NCI-H187 (cell line): ENCODE measurements around the gene PEF1.

Experiments used
- DNase-seq, 2 experiments: peaks; one replicate each; lab custom pipeline; 2025; lab: John Stamatoyannopoulos, UW

Gene PEF1

GRCh38 chr1:31653717-31654473 lies 9.2 kb upstream of the PEF1 start:
- DNase-seq, result no peak

DNA sequence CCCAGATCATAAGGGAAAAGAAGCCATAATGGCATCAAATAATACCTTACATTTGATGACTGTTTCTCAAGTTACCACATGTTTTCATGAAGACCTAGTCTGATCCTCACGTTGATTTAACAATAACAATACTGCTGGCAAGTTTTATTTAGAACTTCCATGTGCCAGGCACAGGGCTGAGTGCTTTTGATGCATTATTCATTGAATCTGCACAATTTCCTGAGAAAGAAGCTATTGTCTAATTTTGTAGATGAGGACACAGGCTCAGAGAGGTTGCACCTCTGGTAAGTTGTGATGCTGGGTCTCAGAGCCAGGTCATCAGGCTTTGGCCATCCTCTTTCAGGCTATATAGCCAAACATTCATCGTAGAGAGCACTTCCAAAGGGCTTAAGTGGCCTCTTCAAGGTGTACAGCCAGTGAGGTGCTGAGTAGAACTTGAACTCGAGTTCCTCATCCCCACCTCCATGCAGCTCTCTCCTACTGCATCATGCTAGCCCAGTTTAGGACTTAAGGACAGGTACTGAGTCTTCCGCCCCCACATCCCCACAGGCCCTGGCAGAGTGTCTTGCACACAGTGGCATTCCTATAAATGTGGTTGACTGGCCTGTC lies 8.3 kb upstream of the PEF1 start:
- no peak for DNase-seq

GRCh38 chr1:31651766-31652165 lies 7.1 kb upstream of the PEF1 start:
- DNase-seq, result no peak

GRCh38 chr1:31651089-31651420 lies 6.4 kb upstream of the PEF1 start:
- no peak for DNase-seq

DNA sequence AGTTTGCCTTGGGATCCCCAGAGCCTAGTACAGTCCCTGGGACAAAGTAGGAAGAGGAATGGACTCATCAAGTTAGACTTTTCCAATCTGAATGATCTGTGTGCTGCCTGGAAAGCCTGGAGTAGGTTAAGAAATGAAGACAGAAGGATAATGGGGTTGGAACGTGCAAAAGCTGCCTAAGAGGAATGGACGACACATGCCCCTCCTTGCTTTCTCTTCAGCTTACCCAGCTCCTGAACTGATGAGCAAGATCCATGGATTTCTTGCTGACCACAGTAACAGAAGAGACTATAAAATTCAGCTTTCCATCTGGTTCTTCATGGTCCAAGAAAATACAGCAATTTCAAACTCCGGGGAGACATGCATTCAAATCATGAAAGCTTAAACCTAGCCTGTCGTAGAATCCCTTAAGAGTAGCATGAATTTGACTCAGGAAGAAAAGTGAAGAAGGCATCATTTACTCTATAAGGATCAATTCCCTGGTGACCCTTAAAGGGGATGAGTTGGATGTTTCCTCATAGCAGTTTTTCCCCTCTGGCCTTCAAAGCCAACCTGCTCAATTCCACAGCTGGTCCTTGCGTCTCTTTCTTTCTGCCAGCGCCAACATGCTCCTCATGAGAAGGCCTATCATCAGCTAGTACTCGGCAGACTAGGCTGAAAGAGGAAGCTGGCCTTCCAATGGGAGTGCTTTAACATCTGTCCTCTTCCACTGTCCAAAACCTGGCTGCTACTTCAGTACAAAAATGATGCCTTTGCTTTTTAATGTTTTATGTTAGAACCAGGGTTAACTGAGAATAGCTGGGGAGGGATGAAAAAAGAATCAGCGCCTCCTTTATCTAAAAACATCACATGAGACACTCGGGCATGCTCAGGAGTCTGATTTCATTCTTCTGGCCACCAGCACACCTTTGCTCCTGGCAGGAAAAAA lies 5.7 kb upstream of the PEF1 start:
- no peak for DNase-seq

DNA sequence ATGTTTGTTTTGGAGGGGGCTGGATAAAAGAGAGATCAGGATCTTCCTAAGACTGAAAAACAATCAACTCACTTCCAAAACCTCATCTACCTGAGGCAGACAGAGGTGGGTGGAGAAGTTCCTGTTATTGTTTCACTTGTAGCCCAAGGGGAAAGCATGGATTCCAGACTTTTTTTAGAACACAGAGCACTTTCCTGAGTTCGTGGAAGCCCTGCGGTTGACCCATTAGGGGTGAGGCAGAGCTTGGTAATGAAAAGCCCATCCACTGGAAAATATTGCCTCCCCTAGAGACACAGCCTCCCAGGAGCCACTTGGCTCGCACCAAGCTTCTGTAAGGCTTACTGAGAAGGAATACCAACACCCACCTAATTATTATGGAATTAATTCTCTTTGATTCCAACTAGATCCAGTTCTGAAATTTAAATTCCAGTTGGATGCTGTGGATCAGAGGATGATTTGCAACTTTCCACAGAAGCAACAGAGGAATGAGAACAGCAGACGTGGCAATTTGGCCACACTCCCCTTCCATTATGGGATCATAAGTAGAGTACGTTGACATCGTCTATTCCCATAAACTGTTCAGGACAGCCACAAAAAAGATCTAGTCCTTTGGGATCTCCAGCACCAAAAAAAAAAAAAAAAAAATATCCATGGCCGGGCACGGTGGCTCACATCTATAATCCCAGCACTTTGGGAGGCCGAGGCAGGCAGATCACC lies 4.1 kb upstream of the PEF1 start:
- no peak for DNase-seq

- DNase-seq, result no peak
Observed at GRCh38 chr1:31648190-31648589, 3.5 kb upstream of the PEF1 start.

DNA sequence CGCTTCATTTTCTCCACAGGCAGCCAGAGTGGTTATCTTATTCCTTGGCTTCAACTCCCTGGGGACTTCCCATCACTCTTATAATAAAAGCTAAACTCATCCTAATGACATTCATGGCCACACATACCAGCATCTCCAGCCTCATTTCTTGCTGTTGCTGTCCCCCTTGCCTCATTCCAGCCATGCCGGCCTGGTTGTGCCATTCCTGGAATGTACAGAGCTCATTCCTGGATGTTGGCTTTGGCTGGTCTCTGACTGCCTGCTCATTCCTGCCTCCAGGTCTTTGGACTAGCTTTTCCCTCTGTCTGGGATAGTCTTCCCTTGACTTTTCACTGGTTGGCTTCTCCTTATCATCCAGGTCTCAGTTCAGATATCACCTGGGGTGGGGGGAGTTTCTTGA lies 2.4 kb upstream of the PEF1 start:
- DNase-seq, result no peak

DNA sequence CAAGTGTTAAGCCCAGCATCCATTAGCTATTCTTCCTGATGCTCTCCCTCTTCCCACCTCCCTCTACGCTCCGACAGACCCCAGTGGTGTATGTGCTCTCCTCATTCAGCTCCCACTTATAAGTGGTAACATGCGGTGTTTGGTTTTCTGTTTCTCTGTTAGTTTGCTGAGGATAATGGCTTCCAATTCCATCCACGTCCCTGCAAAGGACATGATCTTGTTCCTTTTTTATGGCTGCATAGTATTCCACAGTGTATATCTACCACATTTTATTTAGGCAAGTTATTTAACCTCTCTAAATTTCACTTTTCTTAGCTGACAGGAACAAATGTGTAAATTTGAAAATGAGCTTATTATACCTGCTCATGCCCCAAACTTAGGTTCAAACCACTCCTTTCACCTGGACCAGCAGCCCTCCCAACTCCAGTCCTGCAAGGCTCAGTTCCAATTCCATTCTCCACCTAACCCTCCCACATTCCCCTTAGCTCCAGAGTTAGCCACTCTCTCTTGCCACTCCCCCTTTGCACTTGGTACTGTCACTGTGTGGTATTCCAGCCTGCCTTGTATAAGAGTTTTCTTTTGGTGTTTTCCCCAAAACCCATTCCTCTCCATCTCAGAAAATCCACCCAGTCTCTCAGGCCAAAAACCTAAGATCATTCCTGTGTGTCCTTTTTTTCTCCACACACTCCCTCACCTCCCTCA lies 1.7 kb upstream of the PEF1 start:
- DNase-seq, result no peak

DNA sequence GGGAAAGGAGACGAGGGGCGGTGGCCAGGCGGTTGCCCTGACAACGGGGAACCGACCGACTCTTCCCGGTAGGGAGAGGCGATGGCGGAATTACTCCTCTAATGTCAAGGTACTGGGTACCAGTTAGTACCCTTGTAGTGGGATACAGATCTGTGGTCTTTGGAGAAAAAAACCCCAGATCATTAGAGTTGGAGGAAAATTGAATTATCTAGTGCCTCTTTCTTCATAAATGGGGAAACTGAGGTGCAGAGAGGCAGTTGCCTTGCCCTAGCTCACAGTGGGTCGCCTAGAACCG lies 545 bp upstream of the PEF1 start:
- DNase-seq, result no peak

- DNase-seq, result no peak
Observed at GRCh38 chr1:31643976-31644559, 608 bp downstream of the PEF1 start.

DNA sequence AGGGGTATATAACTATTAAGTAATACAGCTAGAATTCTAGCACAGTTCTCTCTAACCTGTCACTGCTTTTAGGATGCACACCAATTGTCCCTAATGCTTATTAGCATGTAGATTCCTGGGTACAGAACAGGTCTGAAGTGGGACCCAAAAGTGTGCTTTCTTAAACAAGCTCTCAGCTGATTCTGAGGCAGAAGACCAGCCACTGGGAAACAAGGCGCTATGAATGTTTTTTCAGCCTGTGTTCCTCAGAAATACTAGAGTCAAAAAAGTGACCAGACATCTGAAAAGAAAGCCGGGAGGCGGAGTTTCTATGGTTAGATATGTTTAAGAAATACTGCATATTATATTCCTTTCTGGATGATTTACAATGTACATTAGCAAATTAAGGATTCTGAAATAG lies 1.8 kb downstream of the PEF1 start:
- DNase-seq, result no peak

GRCh38 chr1:31642366-31642765 lies 2.3 kb downstream of the PEF1 start:
- no peak for DNase-seq

- DNase-seq, result no peak
Observed at GRCh38 chr1:31640964-31641363, 3.7 kb downstream of the PEF1 start.

GRCh38 chr1:31640179-31640578 lies 4.5 kb downstream of the PEF1 start:
- no peak for DNase-seq

- DNase-seq, result no peak
Observed at GRCh38 chr1:31639543-31639942, 5.1 kb downstream of the PEF1 start.

- no peak for DNase-seq
Observed at GRCh38 chr1:31637915-31638673, 6.6 kb downstream of the PEF1 start.

GRCh38 chr1:31633117-31633516 lies 11.6 kb downstream of the PEF1 start:
- DNase-seq, result no peak

DNA sequence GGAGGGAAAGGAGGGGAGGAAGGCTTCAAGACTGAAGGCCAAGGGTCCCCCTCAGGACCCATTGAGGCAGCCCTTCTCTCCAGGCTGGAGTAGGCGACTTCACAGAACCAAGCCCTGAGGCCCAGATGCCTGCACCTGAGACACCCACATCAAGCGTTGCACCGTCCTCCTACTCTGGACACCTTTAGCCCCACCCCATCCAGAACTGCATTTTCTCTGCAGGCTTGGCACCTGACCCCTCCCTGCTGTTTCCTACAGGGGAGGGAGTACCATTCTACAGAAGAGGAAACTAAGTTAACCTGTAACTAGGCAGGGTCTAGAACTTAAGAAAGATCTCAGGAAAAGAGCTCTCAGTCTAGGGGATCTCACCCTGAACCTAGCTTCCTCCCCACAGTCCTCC lies 12.0 kb downstream of the PEF1 start:
- DNase-seq, result no peak

- no peak for DNase-seq
Observed at GRCh38 chr1:31628931-31629556, 15.6 kb downstream of the PEF1 start.
